Measurements from ENCODE around the gene USP53.
"Not testable (repeated sequence)": the region's sequence is repeated elsewhere in the genome, so short reads cannot be mapped to it uniquely, and the experiment has no call there.

Gene USP53

DNA sequence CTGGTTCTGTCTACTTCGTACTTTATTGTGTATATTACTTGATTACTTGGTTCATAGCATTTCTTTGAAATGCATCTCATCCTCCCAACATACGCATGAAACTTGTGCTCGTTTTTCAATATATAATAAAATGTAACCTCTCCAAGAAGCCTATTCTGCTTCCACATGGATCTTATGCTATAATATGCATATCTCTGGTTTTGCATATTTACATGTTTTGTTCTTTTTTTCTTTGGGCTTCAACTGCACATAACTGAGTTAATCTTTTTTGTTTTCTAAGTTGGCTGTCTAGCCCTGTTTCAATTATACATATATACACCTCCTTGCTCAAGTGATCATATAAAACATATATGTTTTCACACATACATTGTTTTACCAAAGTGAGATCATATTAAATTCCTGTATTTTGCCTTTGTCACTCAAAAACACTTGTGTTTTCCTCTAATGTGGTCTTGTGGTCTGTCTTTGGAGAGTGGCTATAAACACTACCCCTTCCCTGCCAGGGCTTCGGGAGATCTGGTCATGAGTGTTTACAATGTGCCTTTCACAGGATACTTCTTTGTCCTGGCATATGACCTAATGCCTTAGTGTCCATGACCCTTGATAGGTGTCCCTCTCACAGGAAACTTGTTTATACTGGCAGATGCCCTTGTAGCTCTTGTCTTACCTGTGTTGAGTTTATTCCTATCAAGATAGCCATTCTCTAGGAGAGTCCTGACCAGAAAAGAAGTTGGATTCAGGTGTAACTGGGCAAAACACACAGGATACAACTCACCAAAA is 17.6 kb downstream of the USP53 start:
- no peak for DNase-seq

DNA sequence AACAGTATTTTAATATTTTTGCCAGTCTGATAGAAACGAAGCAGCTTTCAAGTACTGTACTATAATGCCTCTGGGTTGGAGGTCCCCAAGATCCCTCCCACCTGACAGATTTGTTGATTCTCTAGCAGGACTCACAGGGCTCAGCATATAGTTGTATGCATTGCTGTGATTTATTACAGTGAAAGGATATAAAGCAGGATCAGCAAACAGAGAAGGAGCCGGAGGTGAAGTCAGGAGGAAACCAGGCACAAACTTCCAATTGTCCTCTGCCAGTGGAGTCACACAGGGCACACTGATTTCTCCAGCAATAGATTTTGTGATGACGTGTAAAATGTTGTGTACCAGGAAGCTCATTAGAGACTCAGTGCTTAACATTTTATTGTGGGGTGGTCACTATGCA is 19.0 kb downstream of the USP53 start:
- no peak for DNase-seq

DNA sequence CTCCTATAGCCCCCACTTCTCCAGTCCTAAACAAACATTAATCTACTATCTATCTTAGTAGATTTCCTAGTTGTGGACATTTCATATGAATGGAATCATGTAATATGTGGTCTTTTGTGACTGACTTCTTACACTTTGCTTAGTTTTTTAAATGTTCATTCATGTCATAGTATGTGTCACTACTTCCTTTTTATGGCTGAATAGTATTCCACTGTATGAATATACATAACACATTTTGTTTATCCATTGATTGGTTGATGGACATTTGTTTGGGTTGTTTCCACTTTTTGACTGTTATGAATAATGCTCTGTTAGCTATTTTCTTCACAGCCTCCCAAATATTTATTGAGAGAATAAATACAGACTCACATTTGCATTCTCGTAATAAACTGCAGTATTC is 19.8 kb downstream of the USP53 start:
- no peak for DNase-seq

DNA sequence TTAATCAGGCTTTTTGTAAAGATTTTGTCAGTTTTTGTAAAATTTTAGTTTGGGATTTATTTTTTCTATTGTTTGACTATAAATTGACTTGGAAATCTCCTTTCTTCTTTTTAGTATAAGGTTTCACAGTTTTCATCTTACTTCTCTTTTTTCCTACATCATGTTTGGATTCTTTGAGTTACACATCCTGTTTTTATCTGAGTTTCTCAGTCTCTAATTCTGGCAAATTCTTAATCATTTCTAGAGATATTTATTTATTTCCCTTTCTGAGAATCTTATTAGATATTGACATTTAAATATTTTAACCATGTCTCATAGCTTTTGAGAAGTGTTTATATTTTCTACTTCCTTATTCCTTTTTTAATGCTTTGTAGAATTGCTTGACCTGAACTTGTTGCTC is 20.7 kb downstream of the USP53 start:
- DNase-seq, result no peak

DNA sequence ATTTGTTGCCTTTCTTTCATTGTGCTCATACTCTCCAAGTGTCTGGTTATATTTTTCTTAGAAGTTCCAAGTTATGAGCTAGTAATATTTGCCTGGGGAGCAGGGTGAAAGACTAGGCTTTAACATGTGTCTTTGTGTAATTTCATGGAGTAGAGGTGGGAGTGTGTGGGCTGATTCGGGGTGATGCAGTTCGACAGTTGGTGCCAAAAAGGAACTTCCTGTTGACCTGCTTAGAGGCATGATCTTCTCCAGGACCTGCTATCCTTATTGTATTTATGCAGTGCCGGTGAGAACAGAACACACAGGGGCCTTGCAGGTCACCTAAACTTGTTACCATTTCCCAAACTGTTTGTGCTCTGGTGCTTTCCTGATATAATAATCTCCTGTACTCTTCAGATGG is 21.2 kb downstream of the USP53 start:
- peak; percentile 12 for DNase-seq

DNA sequence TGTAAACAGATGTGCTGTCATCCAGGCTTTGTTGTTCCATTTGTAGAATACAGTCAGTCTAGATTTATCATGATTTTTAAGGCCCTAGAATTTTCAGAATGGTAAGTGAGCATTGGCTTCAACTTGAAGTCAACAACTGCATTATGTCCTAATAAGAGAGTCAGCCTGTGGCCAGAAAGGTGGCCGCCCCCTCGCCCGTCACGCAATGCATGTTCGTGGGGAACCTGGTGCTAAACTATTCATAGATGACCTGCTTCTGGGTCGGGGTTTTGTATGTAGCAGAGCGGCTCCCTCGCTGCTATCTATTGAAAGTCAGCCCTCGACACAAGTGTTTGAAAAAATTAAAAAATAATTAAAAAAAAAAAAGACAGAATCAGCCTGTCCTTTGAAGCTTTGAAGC is 24.7 kb downstream of the USP53 start:
- no peak for DNase-seq

DNA sequence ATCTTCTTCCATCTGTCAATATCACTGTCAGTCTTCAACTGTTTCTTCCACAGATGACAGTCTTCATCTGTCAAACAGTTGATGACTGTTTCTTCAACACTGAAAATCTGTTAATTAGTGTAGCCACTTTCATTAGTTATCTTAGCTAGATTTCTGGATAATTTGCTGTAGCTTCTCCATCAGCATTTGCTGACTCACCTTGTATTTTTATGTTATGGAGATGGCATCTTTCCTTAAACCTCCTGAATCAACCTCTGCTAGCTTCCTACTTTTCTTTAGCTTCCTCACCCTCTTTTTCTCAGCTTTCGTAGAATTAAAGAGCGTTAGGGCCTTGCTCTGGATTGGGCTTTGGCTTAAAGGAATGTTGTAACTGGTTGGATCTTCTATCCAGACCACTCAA is 25.1 kb downstream of the USP53 start:
- no peak for DNase-seq

DNA sequence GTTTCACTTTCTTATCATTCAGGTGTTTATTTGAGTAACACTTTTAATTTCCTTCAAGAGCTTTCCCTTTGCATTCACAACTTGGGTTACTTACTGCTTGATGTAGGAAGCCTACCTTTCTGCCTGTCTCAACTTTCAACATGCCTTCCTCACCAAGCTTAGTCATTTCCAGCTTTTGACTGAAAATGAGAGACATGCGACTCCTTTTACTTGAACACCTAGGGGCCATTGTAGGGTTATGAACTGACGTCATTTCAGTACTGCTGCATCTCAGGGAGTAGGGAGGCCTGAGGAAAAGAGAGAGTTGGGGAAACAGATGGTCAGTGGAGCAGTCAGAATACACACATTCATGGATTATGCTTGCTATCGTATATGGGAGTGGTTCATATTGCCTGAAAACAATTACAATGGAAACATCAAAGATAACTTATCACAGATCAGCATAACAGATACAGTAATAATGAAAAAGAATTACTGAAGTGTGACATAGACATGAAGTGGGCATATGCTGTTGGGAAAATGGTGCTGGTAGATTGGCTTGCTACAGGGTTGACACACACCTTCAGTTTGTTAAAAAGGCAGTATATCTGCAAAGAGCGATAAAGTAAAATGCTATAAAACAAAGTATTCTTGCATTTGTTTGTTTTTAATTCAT is 25.7 kb downstream of the USP53 start:
- no peak for DNase-seq

DNA sequence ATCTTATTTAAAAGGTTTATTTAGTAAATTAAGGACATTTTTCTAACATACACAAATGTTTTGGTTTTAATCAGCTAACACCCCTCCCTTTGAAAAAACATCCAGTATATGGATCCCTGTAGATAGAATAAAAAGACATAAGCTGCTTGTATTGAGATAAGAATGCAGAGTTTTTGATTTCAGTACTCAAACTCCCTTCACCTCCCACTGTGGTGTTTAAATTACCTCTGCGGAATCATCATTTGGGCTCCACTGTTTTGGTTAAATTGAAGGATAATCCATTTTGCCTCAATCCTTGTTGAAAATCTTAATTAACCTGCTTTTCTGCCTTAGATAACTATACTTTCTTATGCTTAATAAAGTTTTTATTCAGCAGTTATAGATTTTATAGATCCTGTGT is 27.6 kb downstream of the USP53 start:
- no peak for DNase-seq

DNA sequence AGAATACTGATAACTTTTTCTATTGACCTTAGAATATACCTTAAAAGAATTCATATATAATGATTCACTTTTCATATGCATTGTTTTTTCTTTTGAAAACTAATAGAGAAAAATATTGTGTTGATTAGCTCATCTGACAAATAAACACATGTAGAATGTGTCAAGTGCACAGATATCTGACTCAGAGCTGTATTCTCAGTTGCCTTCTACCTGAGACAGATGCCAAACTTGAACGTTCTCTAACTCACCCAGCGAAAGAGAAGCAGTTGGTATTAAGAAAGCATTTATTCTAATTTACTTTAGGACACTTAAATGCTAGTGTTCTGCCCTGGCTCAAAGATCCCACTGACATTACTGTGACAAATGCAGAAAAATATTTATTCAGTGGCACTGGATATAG is 28.1 kb downstream of the USP53 start:
- no peak for DNase-seq

DNA sequence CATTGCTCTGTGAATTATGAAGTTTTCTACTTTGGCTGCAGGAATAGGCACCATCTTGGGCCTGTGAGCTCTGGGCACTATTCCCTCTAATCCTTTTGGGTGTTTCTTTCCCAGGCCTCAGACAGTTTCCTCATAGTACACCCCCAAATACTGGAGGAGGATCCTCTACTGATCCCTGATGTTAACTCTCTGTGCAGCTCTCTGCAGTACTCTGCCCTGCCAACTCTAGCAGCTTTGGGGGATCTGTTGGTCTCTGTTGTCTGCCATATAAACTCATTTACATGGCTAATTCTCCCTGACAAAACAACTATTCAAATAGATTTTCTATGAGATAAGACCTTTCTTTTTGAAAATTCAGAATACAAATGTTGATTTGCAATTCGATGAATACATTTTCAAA is 29.9 kb downstream of the USP53 start:
- DNase-seq, result no peak

DNA sequence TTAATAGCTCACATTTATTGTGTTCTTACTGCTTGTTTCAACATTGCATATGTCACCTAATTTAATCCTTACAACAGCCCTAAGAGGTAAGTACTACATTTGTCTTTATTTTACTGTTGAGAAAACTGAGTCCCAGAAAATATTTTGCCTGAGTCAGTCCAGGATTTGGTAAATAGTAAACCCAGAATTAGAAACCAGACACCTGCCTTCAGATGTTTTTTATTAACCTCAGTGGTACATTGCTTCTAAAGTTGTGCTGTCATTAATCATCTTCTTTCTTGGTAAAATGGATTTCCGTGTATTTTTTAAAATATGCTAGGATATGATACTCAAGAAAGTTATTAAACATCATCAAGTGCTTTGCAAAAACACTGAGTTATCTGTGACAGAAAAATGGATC is 31.4 kb downstream of the USP53 start:
- no peak for DNase-seq

DNA sequence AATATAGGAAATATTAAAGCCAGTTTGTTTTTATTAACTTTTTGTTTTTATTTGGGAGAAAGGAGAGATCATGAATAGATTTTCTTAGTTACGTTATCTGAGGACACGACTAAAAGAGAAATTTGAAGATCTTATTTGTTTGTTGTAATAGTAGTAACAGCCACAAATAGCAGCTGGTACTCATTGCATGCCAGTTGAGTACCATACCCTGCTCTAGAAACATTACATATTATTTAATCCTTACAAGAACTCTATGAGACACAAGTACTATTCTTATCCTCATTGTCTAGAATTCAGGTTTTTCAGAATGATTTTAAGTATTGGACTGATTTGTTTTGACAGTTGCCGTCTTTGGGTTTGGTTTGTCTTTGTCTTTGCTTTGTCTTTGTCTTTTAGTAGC is 31.8 kb downstream of the USP53 start:
- no peak for DNase-seq

DNA sequence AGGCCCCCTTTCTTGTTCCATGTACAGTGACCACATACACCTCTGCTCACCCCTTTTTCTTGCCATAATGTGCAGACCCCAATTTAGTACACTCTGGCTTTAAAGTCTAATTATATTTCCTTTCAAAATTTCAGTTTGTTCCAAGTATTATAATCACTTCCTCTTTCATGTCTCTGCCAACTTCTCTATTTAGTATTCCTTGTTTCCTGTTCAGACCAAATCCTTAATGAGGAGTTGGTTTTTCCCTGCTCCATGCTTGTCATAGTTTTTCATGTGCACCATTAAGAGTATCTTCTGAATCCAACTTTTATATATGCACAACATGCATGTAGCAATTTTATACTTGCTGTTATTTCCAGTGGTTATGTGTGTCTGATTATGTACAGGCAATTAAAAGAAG is 32.3 kb downstream of the USP53 start:
- DNase-seq, result no peak

DNA sequence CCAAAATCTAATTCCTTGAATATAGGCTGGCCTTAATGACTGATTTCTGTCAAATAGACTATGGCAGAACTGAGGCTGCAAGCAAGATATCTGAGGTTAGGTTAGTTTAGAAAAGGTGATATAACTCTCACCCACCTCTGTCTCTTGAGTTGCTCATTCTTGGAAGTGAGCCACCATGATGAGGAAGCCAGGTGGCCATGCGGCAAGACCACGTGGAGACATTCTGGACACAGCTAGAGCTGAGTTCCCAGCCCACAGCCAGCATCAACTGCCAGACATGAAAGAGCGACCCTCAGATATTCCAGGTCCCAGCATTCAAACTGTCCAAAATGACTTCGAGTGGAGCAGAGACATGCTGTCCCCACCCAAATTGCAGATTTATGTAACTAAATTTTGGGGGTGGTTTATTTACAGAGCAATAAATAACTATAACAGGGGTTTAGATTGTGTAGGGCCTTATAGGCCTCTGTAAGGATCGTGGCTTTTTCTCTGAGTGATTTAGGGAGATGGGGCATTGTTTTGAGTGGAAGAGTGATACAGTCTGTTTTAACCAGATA is 33.7 kb downstream of the USP53 start:
- no peak for DNase-seq

DNA sequence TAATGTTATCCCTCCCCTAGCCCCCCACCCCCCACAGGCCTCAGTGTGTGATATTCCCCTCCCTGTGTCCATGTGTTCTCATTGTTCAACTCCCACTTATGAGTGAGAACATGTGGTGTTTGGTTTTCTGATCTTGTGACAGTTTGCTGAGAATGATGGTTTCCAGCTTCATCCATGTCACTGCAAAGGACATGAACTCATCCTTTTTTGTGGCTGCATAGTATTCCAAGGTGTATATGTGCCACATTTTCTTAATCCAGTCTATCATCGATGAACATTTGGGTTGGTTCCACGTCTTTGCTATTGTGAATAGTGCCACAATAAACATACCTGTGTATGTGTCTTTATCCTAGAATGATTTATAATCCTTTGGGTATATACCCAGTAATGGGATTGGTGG is 38.5 kb downstream of the USP53 start:
- DNase-seq, result not testable (repeated sequence)

DNA sequence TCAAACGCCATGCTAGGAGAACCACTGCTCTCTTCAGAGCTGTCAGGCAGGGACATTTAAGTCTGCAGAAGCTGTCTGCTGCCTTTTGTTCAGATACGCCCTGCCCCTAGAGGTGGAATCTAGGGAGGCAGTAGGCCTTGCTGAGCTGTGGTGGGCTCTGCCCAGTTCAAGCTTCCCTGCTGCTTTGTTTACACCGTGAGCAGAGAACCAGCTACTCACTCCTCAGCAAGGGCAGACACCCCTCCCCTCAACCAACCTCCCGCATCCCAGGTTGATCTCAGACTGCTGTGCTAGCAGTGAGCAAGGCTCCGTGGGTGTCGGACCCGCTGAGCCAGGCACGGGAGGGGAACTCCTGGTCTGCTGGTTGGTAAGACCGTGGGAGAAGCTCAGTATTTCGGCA is 42.7 kb downstream of the USP53 start:
- DNase-seq, result not testable (repeated sequence)

DNA sequence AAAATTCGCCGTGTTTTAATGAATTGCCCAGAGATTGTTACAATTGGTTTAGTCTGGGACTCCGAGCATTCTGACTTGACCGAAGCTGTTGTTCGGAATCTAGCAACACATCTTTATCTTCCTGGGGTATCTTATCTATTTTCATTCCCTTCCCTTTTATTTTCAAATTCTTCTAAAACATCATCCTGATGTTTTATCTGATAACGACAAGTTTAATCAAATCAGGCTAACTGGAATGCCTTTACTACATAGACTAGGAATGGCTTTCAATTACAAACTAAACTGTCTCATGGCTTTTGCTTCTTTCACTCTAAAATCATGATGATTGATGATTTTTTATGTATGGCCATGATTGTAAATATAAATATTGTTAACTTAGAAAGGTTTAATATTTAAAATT is 48.0 kb downstream of the USP53 start:
- no peak for DNase-seq

DNA sequence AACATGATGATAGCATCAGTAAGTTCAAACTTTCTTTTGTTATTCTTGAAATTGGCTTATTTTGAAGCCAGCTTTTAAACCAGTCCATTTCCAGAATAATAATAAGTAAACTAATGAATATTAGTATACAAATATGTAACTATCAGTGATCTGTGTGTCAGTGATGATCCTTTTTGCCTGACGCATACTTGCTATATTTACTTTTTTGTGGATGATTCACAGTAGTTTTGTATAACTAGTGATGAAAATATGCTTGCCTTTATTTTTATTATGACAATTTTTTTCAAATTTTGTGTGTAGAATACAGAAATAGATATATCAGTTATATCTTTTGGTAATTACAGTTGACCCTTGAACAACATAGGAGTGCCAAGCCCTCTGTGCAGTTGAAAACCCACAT is 49.5 kb downstream of the USP53 start:
- no peak for DNase-seq

DNA sequence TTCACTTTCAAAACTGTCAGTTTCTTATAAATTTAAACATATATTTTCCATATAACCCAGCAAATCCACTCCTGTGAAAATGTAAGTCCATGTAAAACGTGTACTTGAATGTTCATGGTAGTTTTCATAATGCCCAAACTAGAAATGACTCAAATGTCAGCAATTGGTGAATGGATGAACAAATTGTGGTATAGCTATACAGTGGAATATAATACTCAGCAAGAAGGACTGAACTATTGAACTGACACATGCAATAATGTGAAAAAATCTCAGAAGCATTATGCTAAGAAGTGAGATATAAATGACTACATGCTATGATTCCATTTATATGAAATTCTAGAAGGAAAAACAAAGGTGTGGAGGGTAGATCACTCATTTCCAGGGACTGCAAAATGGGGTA is 52.2 kb downstream of the USP53 start:
- no peak for DNase-seq

DNA sequence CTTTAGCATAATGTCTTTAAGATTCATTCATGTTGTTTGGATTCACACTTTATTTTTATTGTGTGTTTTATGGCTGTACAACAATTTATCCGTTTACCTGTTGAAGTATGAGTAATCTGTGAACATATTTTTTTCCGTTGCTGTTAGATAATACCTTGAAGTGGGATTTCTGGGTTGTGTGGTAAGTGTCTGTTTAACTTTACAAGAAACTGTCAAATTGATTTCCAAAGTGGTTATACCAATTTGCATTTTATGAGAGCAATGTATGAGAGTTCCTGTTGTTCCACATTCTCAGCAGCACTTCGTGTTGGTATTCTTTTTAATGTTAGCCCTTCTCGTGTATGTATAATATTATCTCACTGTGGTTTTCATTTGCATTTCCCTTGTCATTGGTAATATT is 53.6 kb downstream of the USP53 start:
- DNase-seq, result no peak

DNA sequence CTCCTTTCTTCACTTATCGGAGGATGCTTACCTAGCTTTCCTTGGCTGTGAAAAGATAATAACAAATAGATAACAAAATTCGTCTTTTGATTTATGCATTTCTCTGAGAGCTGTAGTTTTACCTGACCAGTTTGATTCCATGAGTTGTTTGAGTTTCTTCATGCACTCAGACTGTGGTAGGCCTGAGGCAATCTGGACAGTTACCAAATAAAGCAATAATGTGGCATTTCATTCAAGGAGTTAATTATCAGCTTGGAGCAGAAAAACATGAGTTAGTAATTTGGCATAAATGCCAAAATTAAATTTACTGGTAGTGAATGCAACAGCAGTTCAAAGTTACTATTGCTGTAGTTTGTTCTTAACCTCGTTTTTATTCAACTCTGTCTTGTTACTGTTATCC is 56.0 kb downstream of the USP53 start:
- DNase-seq, result no peak

DNA sequence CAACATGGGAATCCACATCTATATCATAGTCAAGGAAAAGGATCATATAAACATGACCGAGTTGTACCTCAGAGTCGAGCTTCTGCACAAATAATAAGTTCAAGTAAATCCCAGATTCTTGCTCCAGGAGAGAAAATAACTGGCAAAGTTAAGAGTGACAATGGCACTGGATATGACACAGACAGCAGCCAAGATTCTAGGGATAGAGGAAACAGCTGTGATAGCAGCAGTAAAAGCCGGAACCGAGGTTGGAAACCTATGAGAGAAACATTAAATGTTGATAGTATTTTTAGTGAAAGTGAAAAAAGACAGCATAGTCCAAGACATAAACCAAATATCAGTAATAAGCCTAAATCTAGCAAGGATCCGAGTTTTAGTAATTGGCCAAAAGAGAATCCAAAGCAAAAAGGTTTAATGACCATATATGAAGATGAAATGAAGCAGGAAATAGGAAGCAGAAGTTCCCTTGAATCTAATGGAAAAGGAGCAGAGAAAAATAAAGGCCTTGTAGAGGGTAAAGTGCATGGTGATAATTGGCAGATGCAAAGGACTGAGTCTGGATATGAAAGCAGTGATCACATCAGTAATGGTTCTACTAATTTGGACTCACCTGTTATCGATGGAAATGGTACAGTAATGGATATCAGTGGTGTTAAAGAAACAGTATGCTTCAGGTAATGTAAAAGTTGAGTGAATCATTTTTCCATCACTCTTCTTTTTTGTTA is 59.0 kb downstream of the USP53 start:
- DNase-seq, result no peak

DNA sequence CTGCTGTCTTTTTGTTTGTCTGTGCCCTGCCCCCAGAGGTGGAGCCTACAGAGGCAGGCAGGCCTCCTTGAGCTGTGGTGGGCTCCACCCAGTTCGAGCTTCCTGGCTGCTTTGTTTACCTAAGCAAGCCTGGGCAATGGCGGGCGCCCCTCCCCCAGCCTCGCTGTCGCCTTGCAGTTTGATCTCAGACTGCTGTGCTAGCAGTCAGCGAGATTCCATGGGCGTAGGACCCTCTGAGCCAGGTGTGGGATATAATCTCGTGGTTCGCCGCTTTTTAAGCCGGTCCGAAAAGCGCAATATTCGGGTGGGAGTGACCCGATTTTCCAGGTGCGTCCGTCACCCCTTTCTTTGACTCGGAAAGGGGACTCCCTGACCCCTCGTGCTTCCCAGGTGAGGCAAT is 67.0 kb downstream of the USP53 start:
- DNase-seq, result not testable (repeated sequence)

Measured in NCI-H226 (cell line).